A549 (cell line): Measurements from ENCODE around the gene TBC1D8.

Experiments
- EP300 ChIP-seq, 2 experiments: fragments of >200 bp; sonication (Bioruptor Twin); formaldehyde crosslinking; IDR thresholded peaks; 2 replicates in 1 of 2; 3 replicates in 1 of 2; pipeline ENCODE4 v1.6.1; 2016 to 2017
- ESRRA ChIP-seq: fragments of 150-350 bp; IDR thresholded peaks from 2 replicates; pipeline ENCODE4 v1.6.1; 2014; ENCODE audit warnings: mild to moderate bottlenecking, low read length, borderline replicate concordance
- NR3C1 ChIP-seq: fragments of >200 bp; sonication (Bioruptor Twin); formaldehyde crosslinking; IDR thresholded peaks from 3 replicates; pipeline ENCODE4 v1.6.1; 2017
- RAD21 ChIP-seq, 2 experiments: fragments of >200 bp in 1 of 2; sonication (Bioruptor Twin) in 1 of 2; formaldehyde crosslinking in 1 of 2; IDR thresholded peaks in 1 of 2; conservative IDR thresholded peaks in 1 of 2; 2 replicates in 1 of 2; 3 replicates in 1 of 2; pipeline ENCODE4 v1.6.1; 2012 to 2018; ENCODE audit warnings: inconsistent platforms in 1 of 2
- SREBF2 ChIP-seq: fragments of 450-650 bp; IDR thresholded peaks from 2 replicates; pipeline ENCODE4 v1.6.1; 2014; ENCODE audit warnings: mild to moderate bottlenecking, moderate library complexity
- TF ChIP-seq, protein P1 (sequence below): fragments of >200 bp; sonication (Bioruptor Twin); formaldehyde crosslinking; IDR thresholded peaks from 3 replicates; pipeline ENCODE4 v1.5.1; 2016
- TF ChIP-seq, protein P2 (sequence below): IDR thresholded peaks from 2 replicates; pipeline ENCODE4 v1.6.1; 2012
- TF ChIP-seq, protein P3 (sequence below): fragments of 450-650 bp; IDR thresholded peaks from 2 replicates; pipeline ENCODE4 v1.6.1; 2014; ENCODE audit warnings: antibody characterized with exemption

DNA sequence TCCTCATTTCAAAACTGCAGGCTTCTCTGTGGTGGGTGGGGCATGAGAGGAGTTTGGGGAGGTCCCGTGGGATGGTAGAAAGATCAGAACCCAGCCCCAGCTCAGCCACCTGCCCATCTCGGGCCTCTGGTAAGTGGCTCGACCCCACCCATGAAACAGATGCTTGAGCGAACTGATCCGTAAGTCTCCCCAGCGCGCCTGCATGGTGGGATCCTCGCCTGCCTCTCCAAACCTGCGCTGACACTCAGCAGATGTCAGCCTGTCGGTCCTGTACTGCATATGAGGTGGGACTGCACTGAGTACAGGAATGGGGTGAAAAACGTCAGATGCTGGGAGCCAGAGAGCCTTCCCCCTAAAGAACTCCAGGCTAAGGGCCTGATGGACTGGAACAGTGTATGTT, 165.0 kb downstream of the TBC1D8 start:
- TF ChIP-seq, protein P1, sequence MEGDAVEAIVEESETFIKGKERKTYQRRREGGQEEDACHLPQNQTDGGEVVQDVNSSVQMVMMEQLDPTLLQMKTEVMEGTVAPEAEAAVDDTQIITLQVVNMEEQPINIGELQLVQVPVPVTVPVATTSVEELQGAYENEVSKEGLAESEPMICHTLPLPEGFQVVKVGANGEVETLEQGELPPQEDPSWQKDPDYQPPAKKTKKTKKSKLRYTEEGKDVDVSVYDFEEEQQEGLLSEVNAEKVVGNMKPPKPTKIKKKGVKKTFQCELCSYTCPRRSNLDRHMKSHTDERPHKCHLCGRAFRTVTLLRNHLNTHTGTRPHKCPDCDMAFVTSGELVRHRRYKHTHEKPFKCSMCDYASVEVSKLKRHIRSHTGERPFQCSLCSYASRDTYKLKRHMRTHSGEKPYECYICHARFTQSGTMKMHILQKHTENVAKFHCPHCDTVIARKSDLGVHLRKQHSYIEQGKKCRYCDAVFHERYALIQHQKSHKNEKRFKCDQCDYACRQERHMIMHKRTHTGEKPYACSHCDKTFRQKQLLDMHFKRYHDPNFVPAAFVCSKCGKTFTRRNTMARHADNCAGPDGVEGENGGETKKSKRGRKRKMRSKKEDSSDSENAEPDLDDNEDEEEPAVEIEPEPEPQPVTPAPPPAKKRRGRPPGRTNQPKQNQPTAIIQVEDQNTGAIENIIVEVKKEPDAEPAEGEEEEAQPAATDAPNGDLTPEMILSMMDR = no peak
- TF ChIP-seq NR3C1 (no peak), RAD21 (conservative IDR thresholded peaks at IDR 0.05 in 1 of 2, IDR thresholded peaks at IDR 0.05 in 1 of 2) (no peak), EP300 (IDR thresholded peaks at IDR 0.05) (no peak), SREBF2 (no peak), ESRRA (no peak)
- TF ChIP-seq, protein P2, sequence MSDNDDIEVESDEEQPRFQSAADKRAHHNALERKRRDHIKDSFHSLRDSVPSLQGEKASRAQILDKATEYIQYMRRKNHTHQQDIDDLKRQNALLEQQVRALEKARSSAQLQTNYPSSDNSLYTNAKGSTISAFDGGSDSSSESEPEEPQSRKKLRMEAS = no peak
- TF ChIP-seq, protein P3, sequence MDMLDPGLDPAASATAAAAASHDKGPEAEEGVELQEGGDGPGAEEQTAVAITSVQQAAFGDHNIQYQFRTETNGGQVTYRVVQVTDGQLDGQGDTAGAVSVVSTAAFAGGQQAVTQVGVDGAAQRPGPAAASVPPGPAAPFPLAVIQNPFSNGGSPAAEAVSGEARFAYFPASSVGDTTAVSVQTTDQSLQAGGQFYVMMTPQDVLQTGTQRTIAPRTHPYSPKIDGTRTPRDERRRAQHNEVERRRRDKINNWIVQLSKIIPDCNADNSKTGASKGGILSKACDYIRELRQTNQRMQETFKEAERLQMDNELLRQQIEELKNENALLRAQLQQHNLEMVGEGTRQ = no peak
